Bronchial epithelial cell (primary cell): ENCODE measurements around the gene ABTB2. TPM values are rescaled to one million over a fixed set of nuclear protein-coding genes. Genes with fewer than 3 reads are reported as not detected.

Source experiments
- DNase-seq: peaks from one replicate; pipeline ENCODE4 v3.0.0-alpha.2; 2010; ENCODE audit warnings: low read depth
- FAIRE-seq: peaks from 2 replicates; lab custom pipeline; 2011; peaks lifted over from hg19 to GRCh38; lab: Jason Lieb, UNC
- H3K27me3 ChIP-seq: 2 replicates; pipeline ENCODE4 v1.5.1; 2011; ENCODE audit warnings: low read length; ENCODE audit not compliant: control insufficient read depth, insufficient read depth
- H3K36me3 ChIP-seq: 2 replicates; pipeline ENCODE4 v1.5.1; 2011; ENCODE audit warnings: low read length; ENCODE audit not compliant: control insufficient read depth, insufficient read depth
- H3K4me3 ChIP-seq: 2 replicates; pipeline ENCODE4 v1.5.1; 2011; ENCODE audit warnings: mild to moderate bottlenecking, low read depth, low read length, control low read depth
- total RNA-seq: library from RNA; depleted of rRNA; stranded (reverse); fragments of >200 nt; gene quantifications from 2 replicates; pipeline ENCODE4 v1.2.1, GENCODE V29; 2014
- TF ChIP-seq, protein P1 (sequence below): IDR thresholded peaks from 2 replicates; pipeline ENCODE4 v1.5.1; 2011; ENCODE audit warnings: mild to moderate bottlenecking, moderate library complexity, low read length, control low read depth, inconsistent platforms; ENCODE audit not compliant: insufficient read depth, severe bottlenecking

The ABTB2 gene
- total RNA-seq, 1 donor from 2014 or later, result 0.53 TPM

DNA sequence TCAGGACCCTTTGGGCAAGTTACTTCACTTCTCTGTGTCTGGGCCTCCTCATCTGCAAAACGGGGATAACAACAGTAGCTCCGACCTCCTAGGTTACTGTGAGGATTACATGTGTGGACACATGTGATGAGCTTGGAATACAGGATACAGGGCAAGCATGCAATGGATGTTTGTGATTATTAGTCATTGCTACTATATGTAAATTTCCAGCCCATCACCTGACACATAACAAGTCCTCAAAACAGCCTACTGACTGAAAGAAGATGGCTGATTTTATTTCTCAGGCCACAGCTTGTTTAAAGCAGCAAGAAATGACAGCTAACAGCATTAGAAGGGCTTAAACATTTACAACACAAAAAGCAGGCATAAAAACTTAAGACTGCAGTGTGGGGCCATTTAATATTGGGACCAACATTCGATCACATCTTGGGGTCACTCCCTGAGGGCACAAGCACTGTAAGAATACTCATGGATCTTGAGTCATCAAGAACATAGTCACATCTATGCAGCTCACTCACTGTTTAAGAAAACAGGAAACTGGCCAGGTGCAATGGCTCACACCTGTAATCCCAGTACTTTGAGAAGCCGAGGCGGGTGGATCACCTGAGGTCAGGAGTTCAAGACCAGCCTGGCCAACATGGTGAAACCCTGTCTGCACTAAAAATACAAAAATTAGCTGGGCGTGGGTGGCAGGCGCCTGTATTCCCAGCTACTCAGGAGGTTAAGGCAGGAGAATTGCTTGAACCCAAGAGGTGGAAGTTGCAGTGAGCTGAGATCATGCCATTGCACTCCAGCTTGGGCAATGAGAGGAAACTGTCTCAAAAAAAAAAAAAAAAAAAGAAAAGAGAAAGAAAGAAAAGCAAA, 49.5 kb downstream of the ABTB2 start:
- Histone ChIP-seq H3K36me3 (no peaks in the 10 kb centered on the region), H3K27me3 (no peaks in the 10 kb centered on the region), H3K4me3 (no peak overlapping the region)
- peak; percentile 88 for DNase-seq
- no peak for FAIRE-seq
- TF ChIP-seq, protein P1, sequence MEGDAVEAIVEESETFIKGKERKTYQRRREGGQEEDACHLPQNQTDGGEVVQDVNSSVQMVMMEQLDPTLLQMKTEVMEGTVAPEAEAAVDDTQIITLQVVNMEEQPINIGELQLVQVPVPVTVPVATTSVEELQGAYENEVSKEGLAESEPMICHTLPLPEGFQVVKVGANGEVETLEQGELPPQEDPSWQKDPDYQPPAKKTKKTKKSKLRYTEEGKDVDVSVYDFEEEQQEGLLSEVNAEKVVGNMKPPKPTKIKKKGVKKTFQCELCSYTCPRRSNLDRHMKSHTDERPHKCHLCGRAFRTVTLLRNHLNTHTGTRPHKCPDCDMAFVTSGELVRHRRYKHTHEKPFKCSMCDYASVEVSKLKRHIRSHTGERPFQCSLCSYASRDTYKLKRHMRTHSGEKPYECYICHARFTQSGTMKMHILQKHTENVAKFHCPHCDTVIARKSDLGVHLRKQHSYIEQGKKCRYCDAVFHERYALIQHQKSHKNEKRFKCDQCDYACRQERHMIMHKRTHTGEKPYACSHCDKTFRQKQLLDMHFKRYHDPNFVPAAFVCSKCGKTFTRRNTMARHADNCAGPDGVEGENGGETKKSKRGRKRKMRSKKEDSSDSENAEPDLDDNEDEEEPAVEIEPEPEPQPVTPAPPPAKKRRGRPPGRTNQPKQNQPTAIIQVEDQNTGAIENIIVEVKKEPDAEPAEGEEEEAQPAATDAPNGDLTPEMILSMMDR, result no peak

DNA sequence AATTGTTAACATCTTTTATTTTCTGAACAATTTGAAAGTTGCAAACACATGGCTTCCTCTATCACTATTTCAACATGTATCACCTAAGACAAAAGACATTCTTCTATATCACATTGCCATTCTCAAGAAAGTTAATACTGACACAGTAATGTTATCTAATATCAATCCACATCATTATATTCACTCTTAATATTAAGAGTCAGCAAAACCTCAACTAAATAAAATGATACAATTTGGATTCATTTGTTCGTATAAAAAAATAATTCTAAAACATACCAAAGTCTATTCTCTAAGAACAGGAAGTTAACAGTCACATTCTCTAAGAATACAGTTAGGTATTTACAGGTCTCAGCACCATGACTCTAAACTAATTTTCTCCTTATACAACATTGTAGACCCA, 52.0 kb downstream of the ABTB2 start:
- no peak overlapping the region for H3K4me3 ChIP-seq
- FAIRE-seq, result no peak
- no peaks in the 10 kb centered on the region for H3K36me3 ChIP-seq
- TF ChIP-seq, protein P1, result no peak
- H3K27me3 ChIP-seq, result no peaks in the 10 kb centered on the region
- DNase-seq, result no peak

DNA sequence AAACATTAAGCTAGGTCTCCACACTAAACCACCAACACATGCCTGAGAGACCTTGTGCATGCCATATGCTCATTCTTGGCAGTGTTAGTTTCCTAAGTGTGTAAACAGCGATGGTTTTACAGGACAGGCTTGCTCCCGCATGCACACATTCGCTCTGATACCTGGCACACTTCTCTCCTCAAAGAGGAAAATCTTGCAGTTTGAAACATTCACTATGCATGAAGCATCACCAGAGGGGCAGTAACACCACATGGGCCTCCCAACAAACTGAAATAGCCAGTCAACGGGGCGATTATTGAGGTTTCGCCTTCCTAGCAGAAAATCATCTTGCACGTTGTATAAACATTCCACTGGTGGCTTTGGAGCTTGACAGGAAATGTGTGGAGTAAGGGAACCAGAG, 52.6 kb downstream of the ABTB2 start:
- Histone ChIP-seq H3K36me3 (no peaks in the 10 kb centered on the region), H3K4me3 (no peak overlapping the region), H3K27me3 (no peaks in the 10 kb centered on the region)
- FAIRE-seq, result no peak
- TF ChIP-seq, protein P1, result no peak
- no peak for DNase-seq

DNA sequence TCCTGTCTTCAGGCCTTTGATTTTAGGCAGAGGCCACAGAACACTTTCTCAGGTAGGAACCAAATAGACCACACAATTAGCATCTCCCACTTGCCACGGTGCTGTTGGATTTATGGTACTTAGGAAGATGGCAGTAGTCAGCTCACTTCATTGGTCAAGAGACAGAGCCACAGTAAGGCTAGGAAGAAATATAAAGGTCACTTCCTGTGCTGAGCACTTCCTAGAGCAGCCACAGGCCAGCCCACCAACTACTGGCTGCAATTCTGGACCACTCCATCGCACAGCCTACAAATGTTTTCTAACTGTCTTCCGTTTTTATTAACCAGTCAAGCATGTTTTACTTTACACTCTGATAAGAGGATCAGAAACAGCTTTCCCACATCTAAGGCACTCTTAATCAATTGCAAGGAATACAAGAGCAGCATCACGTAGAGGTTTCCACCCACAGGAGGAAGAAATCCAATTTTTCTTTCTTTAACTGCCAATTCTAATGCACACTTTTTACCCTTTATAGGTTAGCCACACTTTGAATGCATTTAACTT, 54.7 kb downstream of the ABTB2 start:
- DNase-seq (no peak), FAIRE-seq (no peak)
- Histone ChIP-seq H3K27me3 (no peaks in the 10 kb centered on the region), H3K4me3 (no peak overlapping the region), H3K36me3 (no peaks in the 10 kb centered on the region)
- TF ChIP-seq, protein P1, result no peak

GRCh38 chr11:34302046-34302921, 55.5 kb downstream of the ABTB2 start:
- TF ChIP-seq, protein P1, result no peak
- no peaks in the 10 kb centered on the region for H3K36me3 ChIP-seq
- H3K4me3 ChIP-seq, result no peak overlapping the region
- DNase-seq (peak; percentile 37), FAIRE-seq (no peak)
- H3K27me3 ChIP-seq, result no peaks in the 10 kb centered on the region
